ENCODE measurements around the gene AOPEP.

Gene AOPEP

DNA sequence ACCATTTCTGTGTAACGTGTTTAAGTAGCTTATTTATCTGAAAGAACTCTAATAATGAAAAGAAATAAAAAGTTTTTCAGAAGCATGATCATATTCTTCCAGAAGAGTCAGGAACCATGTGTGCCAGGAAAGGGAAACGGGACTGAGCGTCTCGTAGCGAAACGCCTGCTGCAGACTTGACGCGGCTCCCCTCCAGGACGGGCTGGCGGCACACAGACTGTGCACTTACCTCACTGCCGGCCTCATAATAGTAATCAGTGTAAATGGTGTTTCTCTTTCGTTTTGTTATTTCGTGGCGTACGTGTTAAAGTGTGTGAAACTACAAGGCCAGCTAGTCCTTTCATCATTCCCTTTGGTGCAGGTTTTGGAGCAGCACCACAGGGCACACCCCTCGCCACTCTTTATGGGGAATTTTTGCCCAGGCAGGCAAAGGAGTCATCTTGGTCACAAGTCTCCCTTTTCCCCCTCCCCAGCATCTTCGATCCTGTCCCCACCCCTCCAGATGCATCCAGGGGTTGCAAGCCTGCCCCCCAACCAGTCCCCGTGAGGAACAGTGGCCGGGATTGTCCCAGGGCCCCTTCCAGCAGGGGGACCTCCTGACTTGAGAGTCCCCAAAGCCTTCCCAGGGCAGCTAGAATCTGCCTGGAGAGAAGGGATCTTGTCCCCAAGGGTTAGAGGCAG is 357.9 kb downstream of the AOPEP start:
- H3K4me3 ChIP-seq (ENCODE audit: low read depth, low read length) = no peak overlapping the region
- TF ChIP-seq, protein P1, sequence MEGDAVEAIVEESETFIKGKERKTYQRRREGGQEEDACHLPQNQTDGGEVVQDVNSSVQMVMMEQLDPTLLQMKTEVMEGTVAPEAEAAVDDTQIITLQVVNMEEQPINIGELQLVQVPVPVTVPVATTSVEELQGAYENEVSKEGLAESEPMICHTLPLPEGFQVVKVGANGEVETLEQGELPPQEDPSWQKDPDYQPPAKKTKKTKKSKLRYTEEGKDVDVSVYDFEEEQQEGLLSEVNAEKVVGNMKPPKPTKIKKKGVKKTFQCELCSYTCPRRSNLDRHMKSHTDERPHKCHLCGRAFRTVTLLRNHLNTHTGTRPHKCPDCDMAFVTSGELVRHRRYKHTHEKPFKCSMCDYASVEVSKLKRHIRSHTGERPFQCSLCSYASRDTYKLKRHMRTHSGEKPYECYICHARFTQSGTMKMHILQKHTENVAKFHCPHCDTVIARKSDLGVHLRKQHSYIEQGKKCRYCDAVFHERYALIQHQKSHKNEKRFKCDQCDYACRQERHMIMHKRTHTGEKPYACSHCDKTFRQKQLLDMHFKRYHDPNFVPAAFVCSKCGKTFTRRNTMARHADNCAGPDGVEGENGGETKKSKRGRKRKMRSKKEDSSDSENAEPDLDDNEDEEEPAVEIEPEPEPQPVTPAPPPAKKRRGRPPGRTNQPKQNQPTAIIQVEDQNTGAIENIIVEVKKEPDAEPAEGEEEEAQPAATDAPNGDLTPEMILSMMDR (IDR thresholded peaks at IDR 0.05; ENCODE audit: low read depth, low read length) = no peak

DNA sequence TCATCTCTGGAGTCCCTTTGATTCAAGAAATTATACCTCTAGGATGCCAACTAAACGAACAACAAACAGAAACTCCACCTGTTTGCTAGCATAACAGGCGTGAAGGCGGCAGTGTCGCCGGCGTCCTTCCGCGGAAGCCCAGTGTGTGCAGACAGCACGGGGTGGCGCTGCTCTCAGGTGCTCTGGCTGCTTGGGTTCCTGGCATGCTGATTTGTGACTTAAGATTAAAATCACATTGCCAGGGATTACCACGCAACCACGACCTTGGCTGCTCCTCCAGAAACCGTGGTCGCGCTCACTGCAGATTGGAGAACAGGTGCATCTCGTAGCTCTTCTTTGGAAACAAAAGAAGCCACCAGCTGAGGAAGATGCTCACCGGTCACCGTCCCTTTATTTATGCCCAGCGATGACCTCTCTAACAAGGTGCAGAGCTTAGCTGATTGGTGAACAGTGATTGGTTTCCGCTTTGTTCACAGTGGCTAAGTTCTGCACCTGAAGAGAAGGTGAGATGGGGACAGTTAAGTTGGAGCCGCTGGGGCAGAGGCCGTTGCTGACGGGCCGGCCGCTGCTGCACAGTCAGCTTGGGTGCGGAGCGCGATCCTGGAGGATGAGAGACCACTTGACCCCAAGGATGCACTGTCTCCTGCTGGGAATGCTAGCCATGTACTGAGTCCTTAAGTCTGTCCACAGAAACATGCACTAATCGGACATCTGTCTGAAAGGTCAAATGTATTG is 358.7 kb downstream of the AOPEP start:
- TF ChIP-seq, protein P1 (IDR thresholded peaks at IDR 0.05; ENCODE audit: low read depth, low read length) = no peak

DNA sequence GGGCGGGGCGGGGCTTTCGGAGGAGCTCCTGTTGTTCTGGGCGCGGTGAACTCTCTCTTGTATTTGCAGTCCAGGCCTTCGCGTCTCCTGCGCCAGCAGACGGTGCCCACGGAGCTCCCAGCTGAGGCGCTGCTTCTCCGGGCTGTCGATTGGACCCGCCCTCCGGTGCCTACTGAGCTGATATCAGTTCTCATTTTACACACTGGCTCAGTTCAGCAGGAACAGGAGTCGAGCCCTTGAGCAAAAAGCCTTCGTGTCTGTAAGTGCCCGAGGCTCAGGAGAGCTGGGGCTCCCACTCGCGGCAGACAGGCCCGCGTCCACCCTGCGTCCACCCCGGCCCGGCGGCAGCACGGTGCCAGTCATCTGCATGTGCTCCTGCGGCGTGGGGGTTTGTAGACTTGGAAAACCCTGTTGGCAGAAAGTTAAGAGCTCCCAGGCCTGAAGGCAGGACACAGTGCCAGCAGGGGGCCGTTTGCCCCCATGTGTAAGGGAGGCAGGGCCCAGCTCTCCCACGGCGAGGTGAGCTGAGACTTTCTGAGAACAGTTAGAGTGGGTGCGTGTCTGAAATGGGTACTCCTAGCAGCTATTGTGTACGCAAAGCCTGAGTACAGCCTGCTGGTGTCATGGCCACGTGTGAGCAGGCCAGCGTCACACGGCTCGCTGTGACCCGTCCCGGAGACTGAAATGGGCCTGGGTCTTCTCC is 359.5 kb downstream of the AOPEP start:
- TF ChIP-seq, protein P1 (IDR thresholded peaks at IDR 0.05; ENCODE audit: low read depth, low read length) = no peak
- no peak overlapping the region for H3K4me3 ChIP-seq (ENCODE audit: low read depth, low read length)

More for the DNA sequence above, 358.7 kb downstream of the AOPEP start:
- no peak overlapping the region for H3K4me3 ChIP-seq (ENCODE audit: low read depth, low read length)

DNA sequence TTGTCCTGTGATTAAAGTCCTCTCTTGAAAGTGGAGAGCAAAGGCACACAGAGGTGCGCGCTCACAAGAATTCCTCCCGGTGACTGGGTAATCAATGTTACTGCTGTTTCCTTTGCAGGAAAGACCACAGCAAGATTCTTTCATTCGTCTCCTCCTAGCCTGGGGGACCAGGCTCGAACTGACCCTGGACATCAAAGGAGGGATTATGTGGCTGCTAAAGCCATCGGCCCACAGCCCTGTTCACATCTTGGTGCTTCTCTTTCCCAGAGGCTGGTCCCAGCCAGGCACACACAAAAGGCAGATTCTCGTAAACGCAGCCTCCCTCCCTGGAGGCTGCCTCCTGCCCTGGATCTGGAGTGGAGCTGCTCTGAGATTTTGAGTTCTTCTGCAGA is 360.1 kb downstream of the AOPEP start:
- H3K4me3 ChIP-seq (ENCODE audit: low read depth, low read length) = no peak overlapping the region
- TF ChIP-seq, protein P1 (IDR thresholded peaks at IDR 0.05; ENCODE audit: low read depth, low read length) = no peak

DNA sequence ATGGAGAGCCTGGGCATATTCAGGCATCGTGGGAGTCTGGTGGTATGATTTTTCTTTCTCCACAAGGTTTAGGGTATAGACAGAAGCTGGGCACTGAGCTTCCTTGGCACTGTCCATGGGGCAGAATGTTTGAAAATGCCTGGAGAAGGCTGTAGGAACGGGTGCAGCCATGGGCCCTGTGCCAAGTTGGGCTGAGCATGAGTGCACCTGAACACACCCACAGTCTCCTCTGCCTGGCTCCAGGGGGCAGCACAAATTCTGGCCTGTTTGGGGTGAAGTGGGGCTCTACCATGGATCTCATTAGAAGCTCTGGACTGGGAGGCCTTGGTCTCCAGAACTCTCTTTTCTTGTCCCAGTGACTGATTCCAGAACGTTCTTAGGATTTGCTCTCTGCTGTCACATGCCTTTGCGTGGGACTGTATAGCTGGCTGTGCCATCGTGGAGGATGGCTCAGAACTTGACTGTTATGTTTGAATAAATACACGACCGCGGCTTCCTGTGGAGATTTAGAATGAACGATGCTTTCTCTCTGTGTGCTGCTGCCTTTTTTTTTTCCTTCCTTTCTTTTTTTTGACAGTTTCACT is 361.3 kb downstream of the AOPEP start:
- TF ChIP-seq, protein P1 (IDR thresholded peaks at IDR 0.05; ENCODE audit: low read depth, low read length) = no peak
- H3K4me3 ChIP-seq (ENCODE audit: low read depth, low read length) = no peak overlapping the region

DNA sequence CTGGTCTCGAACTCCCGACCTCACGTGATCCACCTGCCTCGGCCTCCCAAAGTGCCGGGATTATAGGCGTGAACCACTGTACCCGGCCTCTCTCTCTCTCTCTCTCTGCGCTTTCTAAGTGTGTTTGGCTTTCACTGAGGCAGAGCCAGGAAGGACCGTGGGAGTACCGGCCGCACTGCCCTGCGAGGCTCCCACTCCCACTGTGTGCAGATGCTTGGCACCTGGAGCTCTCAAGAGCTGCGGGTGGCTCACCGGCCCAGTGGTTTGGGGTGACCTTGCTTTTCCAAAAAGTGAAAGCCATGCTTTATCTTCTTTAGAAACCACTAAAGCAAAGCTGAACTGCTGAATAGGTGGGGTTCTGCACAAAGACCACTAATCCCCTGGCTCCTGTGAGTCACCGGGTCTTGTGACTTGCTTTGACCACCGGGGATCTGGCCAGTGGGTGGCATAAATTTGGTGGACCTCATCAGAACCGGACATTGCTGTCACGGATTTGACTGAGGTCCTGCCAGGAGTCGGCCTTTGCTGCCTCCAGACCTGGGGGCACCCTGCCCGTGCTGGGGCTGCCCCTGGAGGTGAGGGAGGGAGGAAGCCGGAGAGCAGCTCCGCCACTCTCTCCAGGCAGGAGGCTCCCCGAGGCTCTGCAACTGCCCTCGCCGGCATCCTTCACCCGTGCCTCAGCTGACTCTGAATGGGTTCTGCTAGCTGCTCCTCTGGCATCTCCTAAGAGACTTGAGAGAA is 362.1 kb downstream of the AOPEP start:
- TF ChIP-seq, protein P1 (IDR thresholded peaks at IDR 0.05; ENCODE audit: low read depth, low read length) = no peak

More for the DNA sequence above, 362.1 kb downstream of the AOPEP start:
- H3K4me3 ChIP-seq (ENCODE audit: low read depth, low read length) = no peak overlapping the region

Measured in WI38 (cell line).